Osteocyte (in vitro differentiated cells): ENCODE data around the gene HSD3B1. TPM values are rescaled to one million over a fixed set of nuclear protein-coding genes. Genes with fewer than 3 reads are reported as not detected.

Experiments used
- DNase-seq: peaks from one replicate; pipeline ENCODE4 v3.0.0; 2021; ENCODE audit warnings: mixed read lengths; ENCODE audit not compliant: unreplicated experiment; ENCODE audit errors: extremely low spot score
- H3K27ac Mint-ChIP-seq: one replicate; pipeline ENCODE4 v1.8.0; 2021; ENCODE audit warnings: mild to moderate bottlenecking, mixed read lengths; ENCODE audit not compliant: unreplicated experiment
- H3K27me3 Mint-ChIP-seq: one replicate; pipeline ENCODE4 v1.8.0; 2021; ENCODE audit warnings: mixed read lengths; ENCODE audit not compliant: unreplicated experiment
- H3K36me3 Mint-ChIP-seq: one replicate; pipeline ENCODE4 v1.8.0; 2021; ENCODE audit warnings: mixed read lengths; ENCODE audit not compliant: unreplicated experiment
- H3K4me1 Mint-ChIP-seq: one replicate; pipeline ENCODE4 v1.8.0; 2021; ENCODE audit warnings: mixed read lengths; ENCODE audit not compliant: unreplicated experiment
- H3K4me3 Mint-ChIP-seq: one replicate; pipeline ENCODE4 v1.8.0; 2021; ENCODE audit warnings: mild to moderate bottlenecking, moderate library complexity, mixed read lengths; ENCODE audit not compliant: unreplicated experiment
- H3K9me3 Mint-ChIP-seq: one replicate; pipeline ENCODE4 v1.8.0; 2021; ENCODE audit warnings: mixed read lengths; ENCODE audit not compliant: unreplicated experiment
- total RNA-seq: library from RNA; stranded (reverse); gene quantifications from 2 replicates; pipeline ENCODE4 v1.2.1, GENCODE V29; 2021
- TF ChIP-seq, protein P1 (sequence below): fragments of 200-600 bp; sonication (generic); IDR thresholded peaks from 2 replicates; pipeline ENCODE4 v1.5.0; 2021; ENCODE audit warnings: antibody characterized with exemption, mild to moderate bottlenecking, moderate library complexity

Gene HSD3B1
- total RNA-seq, 1 donor from 2014 or later = not detected

DNA sequence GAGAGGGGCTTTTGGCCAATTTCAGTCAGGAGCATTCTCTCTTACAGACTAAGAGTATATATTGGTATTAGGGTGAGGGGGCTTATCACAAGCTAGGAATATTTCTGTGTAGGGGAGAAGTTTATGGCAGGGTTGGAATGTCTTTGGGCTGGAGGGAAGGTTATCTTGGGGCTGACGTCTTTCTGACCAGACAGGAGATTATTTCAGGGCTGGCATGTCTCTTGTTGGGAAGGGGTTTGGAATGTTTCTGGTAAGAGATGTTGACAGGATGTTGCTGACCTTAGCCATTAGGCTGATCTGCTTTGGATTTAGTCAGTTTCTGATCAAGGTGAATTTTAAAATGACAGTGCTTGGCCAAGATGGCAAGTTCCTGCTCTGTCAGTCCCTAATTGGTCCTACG is 17.8 kb upstream of the HSD3B1 start:
- TF ChIP-seq, protein P1, sequence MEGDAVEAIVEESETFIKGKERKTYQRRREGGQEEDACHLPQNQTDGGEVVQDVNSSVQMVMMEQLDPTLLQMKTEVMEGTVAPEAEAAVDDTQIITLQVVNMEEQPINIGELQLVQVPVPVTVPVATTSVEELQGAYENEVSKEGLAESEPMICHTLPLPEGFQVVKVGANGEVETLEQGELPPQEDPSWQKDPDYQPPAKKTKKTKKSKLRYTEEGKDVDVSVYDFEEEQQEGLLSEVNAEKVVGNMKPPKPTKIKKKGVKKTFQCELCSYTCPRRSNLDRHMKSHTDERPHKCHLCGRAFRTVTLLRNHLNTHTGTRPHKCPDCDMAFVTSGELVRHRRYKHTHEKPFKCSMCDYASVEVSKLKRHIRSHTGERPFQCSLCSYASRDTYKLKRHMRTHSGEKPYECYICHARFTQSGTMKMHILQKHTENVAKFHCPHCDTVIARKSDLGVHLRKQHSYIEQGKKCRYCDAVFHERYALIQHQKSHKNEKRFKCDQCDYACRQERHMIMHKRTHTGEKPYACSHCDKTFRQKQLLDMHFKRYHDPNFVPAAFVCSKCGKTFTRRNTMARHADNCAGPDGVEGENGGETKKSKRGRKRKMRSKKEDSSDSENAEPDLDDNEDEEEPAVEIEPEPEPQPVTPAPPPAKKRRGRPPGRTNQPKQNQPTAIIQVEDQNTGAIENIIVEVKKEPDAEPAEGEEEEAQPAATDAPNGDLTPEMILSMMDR = no peak

GRCh38 chr1:119490925-119491324 is 16.1 kb upstream of the HSD3B1 start:
- Mint-ChIP-seq H3K36me3 (no peaks in the 10 kb centered on the region), H3K4me3 (no peak overlapping the region), H3K9me3 (peaks cover 10% of the 10 kb centered on the region), H3K27ac (no peak overlapping the region), H3K27me3 (peaks cover 20% of the 10 kb centered on the region), H3K4me1 (no peaks in the 10 kb centered on the region)
- DNase-seq = no peak
- TF ChIP-seq, protein P1 = no peak

More for the DNA sequence above, 17.8 kb upstream of the HSD3B1 start:
- Mint-ChIP-seq H3K27ac (no peak overlapping the region), H3K4me1 (no peaks in the 10 kb centered on the region), H3K36me3 (no peaks in the 10 kb centered on the region), H3K9me3 (peaks cover under 1% of the 10 kb centered on the region), H3K4me3 (no peak overlapping the region), H3K27me3 (peaks cover 21% of the 10 kb centered on the region)
- no peak for DNase-seq

- DNase-seq = no peak
- no peak overlapping the region for H3K27ac Mint-ChIP-seq
- no peaks in the 10 kb centered on the region for H3K36me3 Mint-ChIP-seq
- H3K4me3 Mint-ChIP-seq = no peak overlapping the region
- peaks cover 10% of the 10 kb centered on the region for H3K9me3 Mint-ChIP-seq
- TF ChIP-seq, protein P1 = no peak
- H3K4me1 Mint-ChIP-seq = no peaks in the 10 kb centered on the region
- H3K27me3 Mint-ChIP-seq = peaks cover 13% of the 10 kb centered on the region
Observed at GRCh38 chr1:119492763-119493162, 14.2 kb upstream of the HSD3B1 start.

- peaks cover 7% of the 10 kb centered on the region for H3K27me3 Mint-ChIP-seq
- H3K36me3 Mint-ChIP-seq = no peaks in the 10 kb centered on the region
- no peak overlapping the region for H3K4me3 Mint-ChIP-seq
- TF ChIP-seq, protein P1 = no peak
- DNase-seq = no peak
- no peak overlapping the region for H3K27ac Mint-ChIP-seq
- no peaks in the 10 kb centered on the region for H3K4me1 Mint-ChIP-seq
- no peaks in the 10 kb centered on the region for H3K9me3 Mint-ChIP-seq
Observed at GRCh38 chr1:119504831-119505230, 2.2 kb upstream of the HSD3B1 start.

DNA sequence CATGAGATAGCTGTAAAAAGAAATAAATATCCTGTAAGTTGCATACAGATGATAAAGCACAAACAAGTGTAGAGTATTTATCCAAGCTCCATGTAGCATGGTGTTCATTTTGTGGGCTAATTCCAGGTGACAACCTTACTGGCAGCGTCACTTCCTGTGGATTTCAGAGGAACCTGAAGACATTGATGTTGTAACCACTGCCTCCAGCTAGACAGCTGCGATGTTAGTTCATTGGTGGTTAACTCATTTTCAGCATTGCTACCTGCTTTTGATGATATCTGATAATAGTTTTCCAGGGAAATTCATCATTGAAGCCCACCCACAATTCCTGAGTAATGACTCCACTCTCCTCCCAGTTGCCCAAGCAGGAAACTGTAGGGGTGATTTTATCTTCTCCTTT is 3.0 kb downstream of the HSD3B1 start:
- Mint-ChIP-seq H3K4me3 (no peak overlapping the region), H3K4me1 (no peaks in the 10 kb centered on the region), H3K36me3 (no peaks in the 10 kb centered on the region), H3K9me3 (no peaks in the 10 kb centered on the region), H3K27ac (no peak overlapping the region), H3K27me3 (peaks cover 28% of the 10 kb centered on the region)
- TF ChIP-seq, protein P1 = no peak
- DNase-seq = no peak
